IPS-20b (cell line): ENCODE measurements around the gene SEMA3D.
A peak's percentile ranks its signal among the peaks of the same experiment; 100 is the strongest.

ENCODE experiments used
- H3K27ac ChIP-seq: one replicate; pipeline ENCODE4 v1.5.1; 2013; ENCODE audit warnings: low read length
- H3K27me3 ChIP-seq: 2 replicates; pipeline ENCODE4 v1.6.1; 2013; ENCODE audit warnings: mild to moderate bottlenecking, low read length, inconsistent platforms; ENCODE audit not compliant: insufficient read depth
- H3K36me3 ChIP-seq: 2 replicates; pipeline ENCODE4 v1.6.1; 2013; ENCODE audit warnings: low read depth, mild to moderate bottlenecking, inconsistent platforms, low read length, moderate library complexity; ENCODE audit not compliant: insufficient read depth
- H3K4me1 ChIP-seq: 2 replicates; pipeline ENCODE4 v1.6.1; 2013; ENCODE audit warnings: mild to moderate bottlenecking, control low read depth, inconsistent platforms, low read length, moderate library complexity; ENCODE audit not compliant: insufficient read depth
- H3K4me3 ChIP-seq: 2 replicates; pipeline ENCODE4 v1.5.1; 2013; ENCODE audit warnings: mild to moderate bottlenecking, low read length, inconsistent platforms
- H3K9ac ChIP-seq: 2 replicates; pipeline ENCODE4 v1.6.1; 2013; ENCODE audit warnings: low read depth, mild to moderate bottlenecking, inconsistent platforms, low read length, moderate library complexity
- H3K9me3 ChIP-seq: 2 replicates; pipeline ENCODE4 v1.6.1; 2013; ENCODE audit warnings: mild to moderate bottlenecking, low read depth, low read length, inconsistent platforms; ENCODE audit not compliant: insufficient read depth

Gene SEMA3D

GRCh38 chr7:85215098-85215497, 28.2 kb upstream of the SEMA3D start:
- H3K36me3 ChIP-seq: no peaks in the 10 kb centered on the region
- H3K9me3 ChIP-seq: no peaks in the 10 kb centered on the region
- H3K27ac ChIP-seq: no peak overlapping the region
- no peak overlapping the region for H3K4me3 ChIP-seq
- no peaks in the 10 kb centered on the region for H3K4me1 ChIP-seq
- no peaks in the 10 kb centered on the region for H3K27me3 ChIP-seq
- no peak overlapping the region for H3K9ac ChIP-seq

- H3K4me3 ChIP-seq: no peak overlapping the region
- no peaks in the 10 kb centered on the region for H3K27me3 ChIP-seq
- H3K9me3 ChIP-seq: no peaks in the 10 kb centered on the region
- H3K36me3 ChIP-seq: no peaks in the 10 kb centered on the region
- H3K27ac ChIP-seq: no peak overlapping the region
- no peaks in the 10 kb centered on the region for H3K4me1 ChIP-seq
- H3K9ac ChIP-seq: no peak overlapping the region
Measured at GRCh38 chr7:85213500-85213899, 26.6 kb upstream of the SEMA3D start.

GRCh38 chr7:85205754-85206153, 18.9 kb upstream of the SEMA3D start:
- Histone ChIP-seq H3K27ac (no peak overlapping the region), H3K9me3 (peaks cover 10% of the 10 kb centered on the region), H3K4me3 (no peak overlapping the region), H3K4me1 (no peaks in the 10 kb centered on the region), H3K36me3 (no peaks in the 10 kb centered on the region), H3K27me3 (no peaks in the 10 kb centered on the region), H3K9ac (no peak overlapping the region)

GRCh38 chr7:85204496-85204895, 17.6 kb upstream of the SEMA3D start:
- Histone ChIP-seq H3K36me3 (no peaks in the 10 kb centered on the region), H3K27ac (no peak overlapping the region)

DNA sequence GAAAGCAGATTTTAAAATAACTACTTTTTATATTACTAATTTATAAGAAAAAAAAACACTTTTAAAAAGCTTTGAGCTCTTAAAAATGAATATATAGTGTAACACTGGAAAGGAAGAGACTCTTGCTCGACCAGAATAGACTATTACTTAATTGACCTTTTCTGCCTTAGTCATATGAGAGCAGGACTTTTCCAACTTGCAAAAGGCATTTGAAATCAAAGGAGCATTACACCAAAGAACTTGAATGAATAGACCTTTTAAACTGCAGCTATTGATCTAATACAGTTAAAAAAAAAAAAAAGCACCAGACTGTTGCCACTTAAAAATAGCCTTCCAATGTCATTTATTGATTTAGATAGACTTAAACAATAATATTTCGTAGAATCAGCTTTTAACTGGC, 17.2 kb upstream of the SEMA3D start:
- H3K4me1 ChIP-seq: no peaks in the 10 kb centered on the region
- no peak overlapping the region for H3K4me3 ChIP-seq
- peaks cover 15% of the 10 kb centered on the region for H3K9me3 ChIP-seq
- H3K27me3 ChIP-seq: no peaks in the 10 kb centered on the region
- H3K27ac ChIP-seq: no peak overlapping the region
- H3K36me3 ChIP-seq: no peaks in the 10 kb centered on the region
- no peak overlapping the region for H3K9ac ChIP-seq

More at GRCh38 chr7:85204496-85204895, 17.6 kb upstream of the SEMA3D start:
- no peak overlapping the region for H3K4me3 ChIP-seq
- H3K9me3 ChIP-seq: peaks cover 15% of the 10 kb centered on the region
- no peaks in the 10 kb centered on the region for H3K4me1 ChIP-seq
- no peak overlapping the region for H3K9ac ChIP-seq
- H3K27me3 ChIP-seq: no peaks in the 10 kb centered on the region

DNA sequence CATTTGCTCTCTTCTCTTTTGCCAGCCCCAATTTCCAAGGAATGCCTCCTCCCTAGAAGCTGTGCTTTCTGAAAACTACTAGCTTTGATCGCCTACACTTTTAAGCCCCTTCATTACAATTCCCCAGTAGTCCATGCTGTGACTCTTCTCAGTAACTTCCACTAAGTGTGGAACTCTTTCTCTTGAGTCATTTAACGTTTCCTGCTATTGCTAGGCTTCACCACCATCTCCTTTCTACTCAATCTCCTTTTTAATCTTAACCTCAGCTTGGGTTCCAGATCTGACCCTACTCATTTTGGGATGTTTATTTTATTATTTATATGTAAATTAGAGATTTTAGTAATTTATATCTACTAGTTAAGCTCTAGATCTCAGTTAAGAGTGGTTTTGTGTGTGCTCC, 14.4 kb upstream of the SEMA3D start:
- H3K36me3 ChIP-seq: no peaks in the 10 kb centered on the region
- no peak overlapping the region for H3K27ac ChIP-seq
- H3K27me3 ChIP-seq: no peaks in the 10 kb centered on the region
- no peak overlapping the region for H3K9ac ChIP-seq
- peaks cover 10% of the 10 kb centered on the region; the same call in 1 of the 2 replicates for H3K4me1 ChIP-seq
- peaks cover 15% of the 10 kb centered on the region for H3K9me3 ChIP-seq
- no peak overlapping the region for H3K4me3 ChIP-seq

GRCh38 chr7:85196696-85197095, 9.8 kb upstream of the SEMA3D start:
- Histone ChIP-seq H3K27me3 (no peaks in the 10 kb centered on the region), H3K27ac (no peak overlapping the region), H3K36me3 (no peaks in the 10 kb centered on the region), H3K4me3 (no peak overlapping the region), H3K9me3 (peaks cover 14% of the 10 kb centered on the region), H3K9ac (no peak overlapping the region), H3K4me1 (peaks cover 21% of the 10 kb centered on the region; the same call in 1 of the 2 replicates)

DNA sequence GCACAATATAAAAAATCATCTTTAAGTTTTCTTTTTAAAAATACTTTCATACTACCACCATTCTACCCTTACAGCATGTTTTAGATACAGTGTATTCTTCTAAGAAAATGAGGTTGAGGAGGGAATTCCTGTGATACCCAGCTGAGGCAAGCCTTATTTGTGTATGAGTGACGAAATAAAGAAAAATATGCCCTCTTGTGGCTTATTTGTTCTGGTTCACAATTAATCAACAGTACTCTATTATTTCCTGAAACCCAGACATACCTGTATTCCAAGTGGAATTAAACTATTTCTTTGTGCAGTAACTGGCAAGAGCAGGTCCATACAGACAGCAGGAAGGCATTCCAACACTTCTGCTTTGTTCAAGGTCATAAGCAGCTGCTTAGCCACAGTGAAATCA, 4.5 kb upstream of the SEMA3D start:
- H3K9me3 ChIP-seq: no peaks in the 10 kb centered on the region
- peaks cover 17% of the 10 kb centered on the region; the same call in 1 of the 2 replicates for H3K4me1 ChIP-seq
- no peak overlapping the region for H3K27ac ChIP-seq
- H3K27me3 ChIP-seq: peaks cover 26% of the 10 kb centered on the region
- H3K4me3 ChIP-seq: no peak overlapping the region
- no peak overlapping the region for H3K9ac ChIP-seq
- H3K36me3 ChIP-seq: no peaks in the 10 kb centered on the region

- Histone ChIP-seq H3K9me3 (no peaks in the 10 kb centered on the region), H3K4me1 (no peaks in the 10 kb centered on the region; the same call in 1 of the 2 replicates), H3K27me3 (peaks cover 60% of the 10 kb centered on the region), H3K4me3 (peak overlapping the region; percentile 92), H3K27ac (no peak overlapping the region), H3K9ac (peak overlapping the region; percentile 67; the same call in 1 of the 2 replicates), H3K36me3 (no peaks in the 10 kb centered on the region)
Measured at GRCh38 chr7:85186083-85186520, 754 bp downstream of the SEMA3D start.

DNA sequence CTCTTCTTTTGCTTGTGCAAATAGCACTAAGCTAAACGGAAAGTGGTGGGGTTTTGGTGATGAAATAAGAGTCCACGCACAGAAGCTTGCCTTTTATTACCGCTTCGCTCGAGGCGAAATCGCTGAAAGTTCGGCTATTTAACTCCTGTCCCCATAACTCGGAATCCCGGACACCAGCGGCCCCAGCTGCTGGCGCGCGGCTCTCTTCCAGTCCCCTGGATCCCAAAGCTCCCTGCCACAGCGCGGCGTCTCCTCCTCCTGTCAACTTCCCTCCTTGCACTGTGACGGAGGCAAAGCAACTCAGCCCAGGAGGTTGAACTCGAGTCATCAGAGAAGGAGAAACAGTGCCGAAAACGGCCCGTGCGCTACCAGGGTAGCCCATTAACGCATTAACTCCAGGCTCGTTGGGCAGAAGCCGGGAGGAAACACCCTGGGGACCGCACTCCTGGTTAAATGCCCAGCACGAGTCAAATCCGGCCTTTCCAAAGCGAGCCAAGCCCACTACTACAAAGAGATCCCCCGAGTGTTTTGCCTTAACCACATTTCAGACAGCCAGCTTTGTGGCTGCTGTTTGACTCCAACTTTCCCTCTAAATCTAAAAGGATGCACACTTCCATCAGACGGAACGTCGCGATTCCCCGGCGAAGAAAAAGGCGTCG, 1.3 kb downstream of the SEMA3D start:
- H3K27ac ChIP-seq: no peak overlapping the region
- no peaks in the 10 kb centered on the region for H3K9me3 ChIP-seq
- H3K9ac ChIP-seq: peak overlapping the region; percentile 67; the same call in 1 of the 2 replicates
- H3K4me3 ChIP-seq: peak overlapping the region; percentile 92
- H3K36me3 ChIP-seq: no peaks in the 10 kb centered on the region
- no peaks in the 10 kb centered on the region; the same call in 1 of the 2 replicates for H3K4me1 ChIP-seq
- peaks cover 60% of the 10 kb centered on the region for H3K27me3 ChIP-seq

DNA sequence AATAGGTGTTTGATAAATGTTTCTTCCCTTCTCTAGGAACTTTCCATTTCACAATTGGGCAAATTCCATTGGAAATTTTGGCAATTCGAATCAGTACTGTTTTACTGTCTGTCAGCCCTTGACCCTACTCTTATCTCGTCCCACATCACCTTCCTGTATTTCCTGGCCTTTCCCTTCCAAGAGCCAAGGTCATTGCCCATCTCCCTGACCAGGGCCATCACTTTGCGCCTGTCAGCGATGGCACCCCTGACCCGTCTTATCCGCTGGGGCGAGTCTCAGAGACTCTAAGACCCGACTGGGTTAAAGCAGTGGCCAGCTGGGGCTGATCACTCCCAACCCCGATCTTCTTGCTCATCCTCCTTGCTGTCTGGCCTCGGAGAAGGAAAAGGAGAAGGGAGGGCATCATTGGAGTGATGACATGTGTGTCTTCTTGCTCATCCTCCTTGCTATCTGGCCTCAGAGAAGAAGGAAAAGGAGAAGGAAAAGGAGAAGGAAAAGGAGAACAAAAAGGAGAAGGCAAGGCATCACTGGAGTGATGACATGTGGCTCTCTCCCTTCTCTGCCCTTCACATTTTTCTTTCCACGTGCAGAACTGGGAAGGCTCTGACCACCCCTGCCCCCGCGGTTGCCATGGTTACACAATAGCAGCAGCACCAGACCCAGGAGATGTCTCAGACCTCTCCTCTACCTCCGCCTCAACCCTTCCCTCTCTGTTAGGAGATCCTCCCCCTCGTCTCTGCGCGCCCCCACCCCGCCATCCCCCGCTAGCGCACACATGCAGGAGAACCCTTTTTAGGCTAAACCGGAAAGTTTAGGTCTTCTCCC, 2.0 kb downstream of the SEMA3D start:
- H3K9ac ChIP-seq: peak overlapping the region; percentile 67; the same call in 1 of the 2 replicates
- no peaks in the 10 kb centered on the region; the same call in 1 of the 2 replicates for H3K9me3 ChIP-seq
- peaks cover 60% of the 10 kb centered on the region for H3K27me3 ChIP-seq
- no peaks in the 10 kb centered on the region; the same call in 1 of the 2 replicates for H3K4me1 ChIP-seq
- no peaks in the 10 kb centered on the region for H3K36me3 ChIP-seq
- H3K4me3 ChIP-seq: peak overlapping the region; percentile 92
- H3K27ac ChIP-seq: no peak overlapping the region

DNA sequence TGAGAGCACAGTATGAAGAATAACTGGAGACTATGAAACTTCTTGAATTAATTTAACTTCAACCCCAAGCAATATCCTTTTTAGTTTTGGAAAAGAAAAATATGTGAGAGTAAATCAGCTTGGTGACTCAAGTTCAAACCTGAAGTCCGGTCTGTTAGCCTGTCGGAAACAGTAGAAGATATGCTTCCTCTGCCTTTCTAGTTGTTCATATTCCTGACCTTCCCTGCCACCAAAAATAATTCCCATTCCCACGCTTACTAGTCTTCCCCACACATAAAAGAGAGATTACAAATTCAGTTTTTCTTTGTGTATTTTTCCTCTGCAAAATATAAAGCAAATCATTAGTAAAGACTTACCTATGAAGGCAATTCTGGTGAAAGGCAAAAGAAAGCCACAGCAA, 3.6 kb downstream of the SEMA3D start:
- Histone ChIP-seq H3K27ac (no peak overlapping the region), H3K4me1 (no peaks in the 10 kb centered on the region; the same call in 1 of the 2 replicates), H3K27me3 (peaks cover 51% of the 10 kb centered on the region), H3K36me3 (no peaks in the 10 kb centered on the region), H3K9ac (no peak overlapping the region), H3K9me3 (peaks cover 11% of the 10 kb centered on the region), H3K4me3 (no peak overlapping the region)
